ENCODE data around the gene ELMOD1. TPM values are rescaled to one million over a fixed set of nuclear protein-coding genes. Genes with fewer than 3 reads are reported as not detected.

ELMOD1 gene
- total and polyA plus RNA-seq, 2 experiments from 2014 or later, result 1.2 to 1.6 TPM

- Histone ChIP-seq H3K27ac (ENCODE audit: low read depth) (no peak overlapping the region), H2AFZ (no peak overlapping the region), H3K36me3 (ENCODE audit: insufficient read depth) (no peaks in the 10 kb centered on the region), H3K27me3 (ENCODE audit: insufficient read depth) (peaks cover 60% of the 10 kb centered on the region), H3K9me2 (ENCODE audit: insufficient read depth) (no peaks in the 10 kb centered on the region), H3K4me1 (ENCODE audit: insufficient read depth) (peaks cover 16% of the 10 kb centered on the region), H3K79me2 (replicated peaks; ENCODE audit: insufficient read depth) (no peaks in the 10 kb centered on the region), H4K20me1 (replicated peaks; ENCODE audit: insufficient read depth) (no peaks in the 10 kb centered on the region), H3K4me2 (no peak overlapping the region), H3F3A (replicated peaks; ENCODE audit: low read depth) (no peaks in the 10 kb centered on the region; the same call in 1 of the 2 replicates), H3K4me3 (no peak overlapping the region)
- Mint-ChIP-seq H3K9me3 (no peaks in the 10 kb centered on the region), H3K27me3 (ENCODE audit: insufficient read depth, low read depth, poor library complexity) (peaks cover 46% of the 10 kb centered on the region), H3K27ac (no peak overlapping the region), H3K4me1 (peaks cover 12% of the 10 kb centered on the region), H3K36me3 (ENCODE audit: low read depth) (no peaks in the 10 kb centered on the region; the same call in 2 of the 3 replicates), H3K4me3 (no peak overlapping the region)
- ATAC-seq (no peak), DNase-seq (ENCODE audit: low spot score) (no peak)
- TF ChIP-seq JUNB (IDR thresholded peaks at IDR 0.05; ENCODE audit: unreplicated experiment) (no peak), REST (IDR thresholded peaks at IDR 0.05; ENCODE audit: unreplicated experiment) (no peak), CREB1 (CRISPR knock-in tag; IDR thresholded peaks at IDR 0.05; ENCODE audit: low read depth) (no peak), POLR2AphosphoS5 (IDR thresholded peaks at IDR 0.05; ENCODE audit: low read depth) (no peak), CTCF (conservative IDR thresholded peaks at IDR 0.05; ENCODE audit: low read depth in 2 of 2) (no peak), ZNF462 (CRISPR knock-in tag; IDR thresholded peaks at IDR 0.05) (no peak), NANOG (IDR thresholded peaks at IDR 0.05; ENCODE audit: borderline replicate concordance) (no peak), EZH2 (IDR thresholded peaks at IDR 0.05; ENCODE audit: low read depth, unreplicated experiment) (no peak), ETS1 (IDR thresholded peaks at IDR 0.05) (no peak), EZH2phosphoT487 (IDR thresholded peaks at IDR 0.05; ENCODE audit: unreplicated experiment) (no peak), ZNF114 (CRISPR knock-in tag; IDR thresholded peaks at IDR 0.05) (no peak), STAT1 (IDR thresholded peaks at IDR 0.05; ENCODE audit: unreplicated experiment) (no peak)
Measured at GRCh38 chr11:107587306-107587979, 3.5 kb upstream of the ELMOD1 start.

Measured in GM23338 (cell line).